ENCODE results near the gene TMEM130. TPM values are rescaled to one million over a fixed set of nuclear protein-coding genes. Genes with fewer than 3 reads are reported as not detected.
"Not testable (repeated sequence)": the region's sequence is repeated elsewhere in the genome, so short reads cannot be mapped to it uniquely, and the experiment has no call there.

The TMEM130 gene
- total RNA-seq, 1 donor from 2014 or later: 0.61 TPM

DNA sequence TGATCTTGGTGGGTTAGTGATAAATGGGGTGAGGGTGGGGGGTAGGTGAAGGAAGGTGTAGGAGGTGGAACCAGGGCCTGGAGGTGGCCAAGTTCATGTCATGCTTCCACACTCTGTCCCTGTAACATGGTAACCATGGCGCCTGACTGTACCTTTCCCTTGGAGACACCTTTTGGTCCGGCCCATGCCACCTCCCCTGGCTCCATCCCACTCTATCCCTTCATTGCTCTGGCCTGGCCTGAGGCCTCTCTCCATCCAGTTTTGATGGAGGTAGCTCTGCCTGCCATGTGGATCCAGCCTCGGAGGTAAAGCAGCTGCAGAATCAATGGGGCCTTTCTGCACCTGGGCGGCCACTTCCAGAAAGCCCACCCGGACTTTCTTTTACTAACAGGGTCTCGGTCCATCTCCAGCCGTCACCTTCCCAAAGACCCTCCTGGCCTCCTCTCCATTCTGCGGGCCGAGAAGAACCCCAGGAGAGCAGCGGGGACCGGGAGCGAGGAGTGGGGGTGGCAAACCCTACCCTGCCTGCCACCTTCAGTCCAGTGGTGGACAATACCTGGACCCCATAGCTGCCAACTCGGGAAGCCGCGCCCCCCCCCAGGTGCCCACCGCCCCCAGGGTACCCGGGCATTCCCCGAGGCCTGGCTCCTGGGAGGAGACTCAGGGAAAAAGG lies 8.0 kb upstream of the TMEM130 start:
- peaks cover 16% of the 10 kb centered on the region for H3K27me3 Mint-ChIP-seq (ENCODE audit: low read depth)
- H3K4me3 Mint-ChIP-seq: peak overlapping the region; percentile 78
- TF ChIP-seq, protein P1, sequence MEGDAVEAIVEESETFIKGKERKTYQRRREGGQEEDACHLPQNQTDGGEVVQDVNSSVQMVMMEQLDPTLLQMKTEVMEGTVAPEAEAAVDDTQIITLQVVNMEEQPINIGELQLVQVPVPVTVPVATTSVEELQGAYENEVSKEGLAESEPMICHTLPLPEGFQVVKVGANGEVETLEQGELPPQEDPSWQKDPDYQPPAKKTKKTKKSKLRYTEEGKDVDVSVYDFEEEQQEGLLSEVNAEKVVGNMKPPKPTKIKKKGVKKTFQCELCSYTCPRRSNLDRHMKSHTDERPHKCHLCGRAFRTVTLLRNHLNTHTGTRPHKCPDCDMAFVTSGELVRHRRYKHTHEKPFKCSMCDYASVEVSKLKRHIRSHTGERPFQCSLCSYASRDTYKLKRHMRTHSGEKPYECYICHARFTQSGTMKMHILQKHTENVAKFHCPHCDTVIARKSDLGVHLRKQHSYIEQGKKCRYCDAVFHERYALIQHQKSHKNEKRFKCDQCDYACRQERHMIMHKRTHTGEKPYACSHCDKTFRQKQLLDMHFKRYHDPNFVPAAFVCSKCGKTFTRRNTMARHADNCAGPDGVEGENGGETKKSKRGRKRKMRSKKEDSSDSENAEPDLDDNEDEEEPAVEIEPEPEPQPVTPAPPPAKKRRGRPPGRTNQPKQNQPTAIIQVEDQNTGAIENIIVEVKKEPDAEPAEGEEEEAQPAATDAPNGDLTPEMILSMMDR (conservative IDR thresholded peaks at IDR 0.05): no peak
- DNase-seq (ENCODE audit: low read depth, low spot score): no peak
- H3K9me3 Mint-ChIP-seq: no peaks in the 10 kb centered on the region
- H3K4me1 Mint-ChIP-seq: peaks cover 16% of the 10 kb centered on the region
- H3K36me3 Mint-ChIP-seq (ENCODE audit: low read depth): peaks cover 8% of the 10 kb centered on the region
- H3K27ac Mint-ChIP-seq (ENCODE audit: unreplicated experiment): no peak overlapping the region

DNA sequence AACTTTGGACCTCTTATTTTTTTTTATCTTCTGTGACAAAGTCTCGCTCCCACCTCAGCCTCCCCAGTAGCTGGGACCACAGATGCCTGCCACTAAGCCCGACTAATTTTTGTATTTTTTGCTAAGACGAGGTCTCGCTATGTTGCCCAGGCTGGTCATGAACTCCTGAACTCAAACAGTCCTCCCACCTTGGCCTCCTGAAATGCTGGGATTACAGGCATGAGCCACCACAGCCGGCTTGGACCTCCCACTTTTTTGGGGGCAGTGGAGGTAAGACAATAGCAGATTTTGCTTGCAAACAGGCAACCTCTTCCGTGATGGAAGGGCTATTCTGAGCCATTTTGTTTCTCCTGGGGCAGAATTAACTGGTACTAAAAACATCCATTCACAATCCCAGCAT lies 7.3 kb upstream of the TMEM130 start:
- Mint-ChIP-seq H3K4me3 (peak overlapping the region; percentile 78), H3K27me3 (ENCODE audit: low read depth) (peaks cover 20% of the 10 kb centered on the region), H3K27ac (ENCODE audit: unreplicated experiment) (no peak overlapping the region), H3K9me3 (no peaks in the 10 kb centered on the region), H3K4me1 (peaks cover 16% of the 10 kb centered on the region), H3K36me3 (ENCODE audit: low read depth) (peaks cover 6% of the 10 kb centered on the region)
- DNase-seq (ENCODE audit: low read depth, low spot score): no peak
- TF ChIP-seq, protein P1 (conservative IDR thresholded peaks at IDR 0.05): no peak

DNA sequence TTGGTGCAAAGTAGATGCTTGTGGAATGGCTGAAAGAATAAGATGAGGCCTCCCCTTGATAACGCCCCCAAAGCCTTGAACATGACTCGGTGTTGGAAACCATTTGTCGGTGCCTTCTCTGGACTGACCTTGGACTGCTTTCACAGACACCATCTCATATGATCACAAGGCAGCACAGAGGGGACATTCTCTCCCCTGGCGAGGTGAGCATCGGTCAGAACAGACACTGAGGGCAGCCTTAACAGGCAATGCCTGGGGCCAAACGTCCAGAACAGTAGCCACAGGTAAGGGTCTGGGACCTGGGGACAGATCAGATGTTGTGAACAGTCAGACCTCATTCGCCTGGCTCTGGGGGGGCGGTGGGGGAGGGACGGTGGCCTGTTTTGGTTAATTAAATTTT lies 5.7 kb upstream of the TMEM130 start:
- DNase-seq (ENCODE audit: low read depth, low spot score): no peak
- Mint-ChIP-seq H3K27ac (ENCODE audit: unreplicated experiment) (no peak overlapping the region), H3K27me3 (ENCODE audit: low read depth) (peaks cover 33% of the 10 kb centered on the region), H3K4me3 (peak overlapping the region; percentile 71), H3K36me3 (ENCODE audit: low read depth) (no peaks in the 10 kb centered on the region), H3K4me1 (peaks cover 14% of the 10 kb centered on the region), H3K9me3 (no peaks in the 10 kb centered on the region)
- TF ChIP-seq, protein P1 (conservative IDR thresholded peaks at IDR 0.05): no peak

DNA sequence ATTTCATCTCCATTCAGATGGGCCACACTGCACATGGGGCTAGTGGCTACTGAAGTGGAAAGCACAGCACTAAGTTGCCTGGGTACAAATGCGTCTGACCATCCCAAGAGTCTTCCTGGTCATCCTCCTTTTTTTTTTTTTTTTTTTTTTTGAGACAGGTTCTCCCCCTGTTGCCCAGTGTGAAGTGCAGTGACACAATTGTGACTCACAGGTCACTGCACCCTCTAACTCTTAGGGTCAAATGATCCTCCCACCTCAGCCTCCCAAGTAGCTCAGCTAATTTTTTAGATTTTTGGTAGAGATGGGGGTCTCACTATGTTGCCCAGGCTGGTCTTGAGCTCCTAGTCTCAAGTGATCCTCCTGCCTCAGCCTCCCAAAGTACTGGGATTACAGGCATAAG lies 5.1 kb upstream of the TMEM130 start:
- Mint-ChIP-seq H3K27me3 (ENCODE audit: low read depth) (peaks cover 39% of the 10 kb centered on the region), H3K4me1 (peaks cover 9% of the 10 kb centered on the region), H3K27ac (ENCODE audit: unreplicated experiment) (no peak overlapping the region), H3K36me3 (ENCODE audit: low read depth) (no peaks in the 10 kb centered on the region), H3K9me3 (no peaks in the 10 kb centered on the region), H3K4me3 (no peak overlapping the region)
- no peak for DNase-seq (ENCODE audit: low read depth, low spot score)
- TF ChIP-seq, protein P1 (conservative IDR thresholded peaks at IDR 0.05): no peak

DNA sequence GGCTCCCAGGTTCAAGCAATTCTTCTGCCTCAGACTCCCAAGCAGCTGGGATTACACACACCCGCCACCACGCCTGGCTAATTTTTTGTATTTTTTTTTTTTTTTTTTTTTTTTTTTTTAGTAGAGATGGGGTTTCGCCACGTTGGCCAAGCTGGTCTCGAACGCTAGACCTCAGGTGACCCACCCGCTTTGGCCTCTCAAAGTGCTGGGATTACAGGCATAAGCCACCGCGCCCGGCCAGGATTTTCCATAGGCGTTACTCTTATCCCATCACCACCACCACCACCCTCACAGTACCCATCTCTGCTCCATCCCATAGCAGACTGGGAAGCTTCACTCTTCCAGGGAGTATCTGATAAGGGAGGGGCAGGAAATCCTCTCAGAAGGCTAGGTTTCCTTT lies 3.8 kb upstream of the TMEM130 start:
- H3K27me3 Mint-ChIP-seq (ENCODE audit: low read depth): peaks cover 48% of the 10 kb centered on the region
- not testable (repeated sequence) for H3K36me3 Mint-ChIP-seq (ENCODE audit: low read depth); H3K4me1 Mint-ChIP-seq; H3K4me3 Mint-ChIP-seq; H3K9me3 Mint-ChIP-seq; DNase-seq (ENCODE audit: low read depth, low spot score); H3K27ac Mint-ChIP-seq (ENCODE audit: unreplicated experiment)

DNA sequence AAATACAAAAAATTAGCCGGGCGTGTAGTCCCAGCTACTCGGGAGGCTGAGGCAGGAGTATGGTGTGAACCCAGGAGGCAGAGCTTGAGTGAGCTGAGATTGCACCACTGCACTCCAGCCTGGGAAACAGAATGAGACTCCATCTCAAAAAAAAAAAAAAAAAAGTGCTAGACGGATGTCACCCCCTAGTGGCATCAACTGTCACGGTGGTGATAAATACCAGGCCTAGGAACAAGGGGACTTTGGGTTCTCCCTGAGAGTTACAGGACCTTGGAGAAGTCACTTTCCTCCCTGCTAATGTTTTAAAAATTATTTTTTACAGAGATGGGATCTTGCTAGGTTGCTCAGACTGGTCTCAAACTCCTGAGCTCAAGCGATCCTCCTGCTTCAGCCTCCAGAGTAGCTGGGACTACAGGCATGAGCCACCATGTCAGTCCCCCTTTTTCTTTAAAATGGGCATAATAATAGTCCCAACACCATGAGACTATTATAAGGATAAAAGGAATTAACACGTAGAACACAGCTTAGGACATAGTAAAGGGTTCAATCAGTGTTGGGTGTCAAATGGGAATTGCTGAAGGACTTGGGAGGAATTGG lies 2.6 kb upstream of the TMEM130 start:
- H3K27ac Mint-ChIP-seq (ENCODE audit: unreplicated experiment): no peak overlapping the region
- peaks cover 59% of the 10 kb centered on the region for H3K27me3 Mint-ChIP-seq (ENCODE audit: low read depth)
- TF ChIP-seq, protein P1 (conservative IDR thresholded peaks at IDR 0.05): peak; percentile 48
- no peaks in the 10 kb centered on the region for H3K36me3 Mint-ChIP-seq (ENCODE audit: low read depth)
- H3K9me3 Mint-ChIP-seq: no peaks in the 10 kb centered on the region
- DNase-seq (ENCODE audit: low read depth, low spot score): no peak
- H3K4me3 Mint-ChIP-seq: peak overlapping the region; percentile 56
- no peaks in the 10 kb centered on the region for H3K4me1 Mint-ChIP-seq

Data from neural crest cell (in vitro differentiated cells).